Small intestine (tissue), 16 donors: ENCODE data around the gene CDH23. TPM values are rescaled to one million over a fixed set of nuclear protein-coding genes. Genes with fewer than 3 reads are reported as not detected.
A peak's percentile ranks its signal among the peaks of the same experiment; 100 is the strongest.

ENCODE experiments used
- DNase-seq, 2 donors: peaks; one replicate each; pipeline versions ENCODE4 v3.0.0 to v3.0.0-alpha.2; 2013
- FAIRE-seq: peaks from 2 replicates; lab custom pipeline; 2012; peaks lifted over from hg19 to GRCh38; lab: Jason Lieb, UNC
- H3K27ac ChIP-seq, 3 donors: one replicate each; pipeline ENCODE4 v1.5.1; 2013; ENCODE audit warnings: low read length in 2 of 3, mild to moderate bottlenecking in 2 of 3, control low read depth in 1 of 3, inconsistent platforms in 1 of 3, low read depth in 1 of 3, moderate library complexity in 1 of 3
- H3K27me3 ChIP-seq, 3 donors: one replicate each; pipeline ENCODE4 v1.6.1; 2013; ENCODE audit warnings: low read length in 3 of 3, inconsistent platforms in 1 of 3; ENCODE audit not compliant: control insufficient read depth in 3 of 3, insufficient read depth in 3 of 3
- H3K36me3 ChIP-seq, 3 donors: one replicate each; pipeline ENCODE4 v1.6.1; 2013; ENCODE audit warnings: low read length in 3 of 3, inconsistent platforms in 1 of 3, low read depth in 1 of 3, mild to moderate bottlenecking in 1 of 3, moderate library complexity in 1 of 3; ENCODE audit not compliant: control insufficient read depth in 3 of 3, insufficient read depth in 2 of 3
- H3K4me1 ChIP-seq, 3 donors: one replicate each; pipeline ENCODE4 v1.6.1; 2013; ENCODE audit warnings: low read length in 2 of 3, inconsistent platforms in 1 of 3, low read depth in 1 of 3, mild to moderate bottlenecking in 1 of 3, moderate library complexity in 1 of 3; ENCODE audit not compliant: control insufficient read depth in 3 of 3, insufficient read depth in 2 of 3
- H3K4me3 ChIP-seq, 3 donors: one replicate each; pipeline ENCODE4 v1.5.1; 2013; ENCODE audit warnings: low read length in 3 of 3, control low read depth in 1 of 3, inconsistent platforms in 1 of 3, low read depth in 1 of 3, mild to moderate bottlenecking in 1 of 3, moderate library complexity in 1 of 3
- H3K9me3 ChIP-seq, 2 donors: one replicate each; pipeline ENCODE4 v1.6.1; 2013; ENCODE audit warnings: low read depth in 1 of 2, low read length in 1 of 2; ENCODE audit not compliant: control insufficient read depth in 2 of 2, insufficient read depth in 1 of 2
- WGBS, 3 donors: extraction: QIAGEN DNeasy Blood & Tissue Kit; methylation state at CpG; one replicate each; pipeline ENCODE4 v1.1.7; 2013; 5-methylcytosine and 5-hydroxymethylcytosine counted together
- long read RNA-seq, 10 donors: transcript quantifications; one replicate each; lab custom pipeline, GENCODE V29; 2026
- polyA plus RNA-seq, 4 donors: library from polyadenylated mRNA; stranded (reverse) in 3 of 4; unstranded in 1 of 4; fragments of 200-250 nt in 3 of 4; fragments of 120-200 nt in 1 of 4; gene quantifications; one replicate each; pipeline versions ENCODE4 v1.2.1 to v1.2.3, GENCODE V29; 2013
- donor health status: healthy with polysubstance abuse.
- donor health status: control.
- donor health status: control.
- donor health status: Bipolar disorder and iron deficiency.
- donor health status: healthy.

Gene CDH23
- polyA plus RNA-seq: 1 to 10 TPM in 3 of 4 donors, under 1 TPM in 1; 0.89 to 2.5 (median 1.6) TPM
- long read RNA-seq, donor 1, partial matches to known transcripts: 1,443 of 1,465 reads
- long read RNA-seq, donor 1, other reads (novel, unspliced or antisense): 22 of 1,465 reads
- long read RNA-seq, donor 2: 0 reads
- long read RNA-seq, donor 3, partial matches to known transcripts: 1,201 of 1,201 reads
- long read RNA-seq, donor 3, other reads (novel, unspliced or antisense): 0 of 1,201 reads
- long read RNA-seq, donor 4: 0 reads
- long read RNA-seq, donor 5: 0 reads
- long read RNA-seq, donor 6, partial matches to known transcripts: 18 of 31 reads
- long read RNA-seq, donor 6, other reads (novel, unspliced or antisense): 13 of 31 reads
- long read RNA-seq, donor 7: 0 reads
- long read RNA-seq, donor 8: 0 reads
- long read RNA-seq, donor 9: 0 reads
- long read RNA-seq, donor 10, full-length matches to known transcripts: 1 of 1 reads
- long read RNA-seq, donor 10, partial matches to known transcripts: 0 of 1 reads
- long read RNA-seq, donor 10, other reads (novel, unspliced or antisense): 0 of 1 reads

DNA sequence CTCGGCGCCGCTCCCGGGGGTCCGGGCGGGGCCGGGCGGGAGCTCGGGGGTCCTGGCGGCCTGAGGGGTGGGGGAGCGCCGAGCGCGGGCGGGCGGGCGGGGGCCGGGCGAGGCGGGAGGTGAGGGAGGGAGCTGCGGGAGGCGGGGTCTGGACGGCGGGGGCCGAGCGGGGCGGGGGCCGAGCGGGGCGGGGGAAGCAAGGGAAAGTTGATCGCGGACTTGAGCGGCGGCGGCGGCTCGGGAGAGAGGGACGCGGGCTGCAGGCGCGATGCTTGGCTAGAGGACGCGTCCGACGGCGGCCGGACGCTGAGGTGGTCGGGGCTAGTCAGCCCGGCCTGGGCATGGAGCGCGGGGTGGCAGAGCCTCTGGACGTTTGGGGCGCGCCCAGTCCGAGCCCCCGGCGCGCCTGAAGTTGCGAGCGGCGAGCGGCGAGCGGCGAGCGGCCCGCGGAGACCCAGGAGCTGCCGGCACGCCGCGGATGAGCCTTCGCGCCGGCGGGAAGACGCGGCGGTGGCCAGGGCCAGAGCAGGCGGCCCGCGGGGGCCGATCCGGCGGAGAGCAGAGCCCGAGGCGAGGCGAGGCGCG, at the start of gene CDH23:
TSS of gene CDH23 (plus strand) at position 210 of the 585 bp plus-strand sequence. CDS start 42,912 bp downstream, outside the sequence.
- DNase-seq: peak in 1 of 2 donors; percentile 52
- FAIRE-seq: no peak
- no peaks in the 10 kb centered on the region for H3K36me3 ChIP-seq
- peak within 1 kb of the TSS in 2 of 3 donors; percentile 7 to 23 for H3K4me3 ChIP-seq
- H3K27ac ChIP-seq: no peak within 1 kb of the TSS
- 0 to 1% (median 1%) methylated on average over 17 to 91 of the region's 91 CpGs for WGBS, 3 donors
- H3K9me3 ChIP-seq: no peaks in the 10 kb centered on the region
- H3K4me1 ChIP-seq: peaks cover 0 to 9% (median 0%) of the 10 kb centered on the region in 3 donors
- peaks cover 3 to 45% (median 32%) of the 10 kb centered on the region in 3 donors for H3K27me3 ChIP-seq

GRCh38 chr10:71347587-71348395, 48.9 kb upstream of the CDH23 start:
- H3K4me1 ChIP-seq: peaks cover 0 to 30% (median 0%) of the 10 kb centered on the region in 3 donors
- H3K27me3 ChIP-seq: no peaks in the 10 kb centered on the region
- DNase-seq (peak in 1 of 2 donors; percentile 21), FAIRE-seq (no peak)
- WGBS, 3 donors: 80 to 85% (median 84%) methylated on average over 14 of the region's 14 CpGs
- H3K9me3 ChIP-seq: peaks cover 0 to 6% of the 10 kb centered on the region in 2 donors
- H3K36me3 ChIP-seq: peaks cover 0 to 65% (median 0%) of the 10 kb centered on the region in 3 donors
- H3K4me3 ChIP-seq: no peak overlapping the region
- no peak overlapping the region for H3K27ac ChIP-seq

- Histone ChIP-seq H3K36me3 (peaks cover 0 to 72% (median 0%) of the 10 kb centered on the region in 3 donors), H3K4me3 (no peak overlapping the region), H3K27ac (no peak overlapping the region), H3K27me3 (no peaks in the 10 kb centered on the region), H3K9me3 (peaks cover 0 to 6% of the 10 kb centered on the region in 2 donors), H3K4me1 (peaks cover 0 to 20% (median 0%) of the 10 kb centered on the region in 3 donors)
- no peak for FAIRE-seq
- WGBS, 3 donors: 84 to 100% (median 94%) methylated on average over 1 of the region's 1 CpG
- DNase-seq: no peak
Measured at GRCh38 chr10:71348850-71349249, 47.9 kb upstream of the CDH23 start.

DNA sequence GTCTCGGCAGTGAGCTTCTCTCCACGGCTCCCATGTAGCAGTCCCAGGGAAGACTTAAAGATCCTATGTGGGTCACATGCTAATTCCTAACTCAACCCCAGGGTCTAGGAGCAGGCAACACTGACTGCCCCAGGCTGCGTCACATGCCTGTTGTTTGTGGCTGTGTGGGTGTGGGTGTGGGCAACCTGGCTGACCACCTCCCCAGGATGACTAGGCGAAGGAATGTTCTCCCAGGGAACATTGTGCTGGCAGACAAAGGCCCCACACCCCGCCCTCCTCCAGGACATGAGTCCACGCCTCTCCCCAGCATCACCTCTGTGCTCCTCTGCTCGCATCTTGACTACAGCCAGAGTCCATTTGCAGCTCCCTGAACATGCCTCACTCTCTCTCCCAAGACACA, 47.3 kb upstream of the CDH23 start:
- Histone ChIP-seq H3K9me3 (peaks cover 0 to 6% of the 10 kb centered on the region in 2 donors), H3K36me3 (peaks cover 0 to 72% (median 0%) of the 10 kb centered on the region in 3 donors), H3K4me3 (no peak overlapping the region), H3K27ac (no peak overlapping the region), H3K4me1 (peaks cover 0 to 14% (median 0%) of the 10 kb centered on the region in 3 donors), H3K27me3 (no peaks in the 10 kb centered on the region)
- no peak for DNase-seq
- 92 to 95% (median 92%) methylated on average over 7 of the region's 7 CpGs for WGBS, 3 donors
- no peak for FAIRE-seq

DNA sequence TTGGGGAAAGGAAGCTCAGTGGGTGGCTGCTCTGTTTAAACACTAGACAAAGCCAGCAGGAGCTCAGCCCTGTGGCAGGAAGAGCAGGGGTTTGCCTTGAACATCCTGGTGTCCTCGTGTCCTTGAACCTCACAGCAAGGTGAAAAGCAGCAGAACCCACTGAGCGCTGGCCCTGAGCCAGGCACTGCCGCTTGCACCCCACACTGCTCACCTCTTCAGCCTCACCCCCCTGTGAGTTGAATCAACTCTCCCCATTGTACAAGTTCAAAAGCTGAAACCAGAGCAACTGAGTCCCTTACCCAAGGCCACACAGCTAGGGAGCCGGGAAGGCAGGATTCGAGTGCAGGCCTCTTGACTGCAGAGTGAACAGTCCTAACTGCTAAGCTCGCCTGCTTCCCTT, 45.6 kb upstream of the CDH23 start:
- no peaks in the 10 kb centered on the region for H3K4me1 ChIP-seq
- H3K9me3 ChIP-seq: peaks cover 0 to 6% of the 10 kb centered on the region in 2 donors
- peaks cover 0 to 79% (median 0%) of the 10 kb centered on the region in 3 donors for H3K36me3 ChIP-seq
- 78 to 90% (median 81%) methylated on average over 6 of the region's 6 CpGs for WGBS, 3 donors
- no peaks in the 10 kb centered on the region for H3K27me3 ChIP-seq
- DNase-seq (no peak), FAIRE-seq (no peak)
- no peak overlapping the region for H3K4me3 ChIP-seq
- H3K27ac ChIP-seq: no peak overlapping the region

DNA sequence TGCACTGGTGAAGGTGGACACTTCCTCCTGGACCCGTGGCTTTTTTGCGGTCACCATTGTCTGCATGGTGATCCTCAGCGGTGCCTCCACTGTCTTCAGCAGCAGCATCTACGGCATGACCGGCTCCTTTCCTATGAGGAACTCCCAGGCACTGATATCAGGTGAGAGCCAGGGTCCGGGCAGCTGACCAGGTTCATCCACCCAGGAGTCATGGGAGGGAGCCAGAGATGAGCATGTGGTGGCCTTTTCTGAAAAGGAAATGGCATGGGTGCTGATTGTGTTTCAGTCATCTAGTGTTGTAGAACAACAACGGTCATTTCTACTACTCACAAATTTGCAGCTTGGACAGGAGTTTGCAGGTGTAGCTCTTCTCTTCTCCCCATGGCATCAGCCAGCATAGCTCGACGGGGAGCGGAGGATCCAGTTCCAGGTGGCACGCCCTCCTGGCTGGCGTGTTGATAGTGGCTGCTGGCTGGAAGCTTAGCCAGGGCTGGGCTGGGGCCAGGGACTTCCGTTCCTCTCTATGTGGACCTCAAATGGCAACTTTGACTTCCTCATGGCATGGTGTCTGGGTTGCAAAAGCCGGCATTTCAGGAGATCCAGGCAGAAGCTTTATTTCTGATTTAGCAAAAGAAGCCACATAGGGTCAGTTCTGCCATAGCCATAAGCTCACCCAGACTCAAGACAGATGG, 44.9 kb upstream of the CDH23 start:
- H3K4me3 ChIP-seq: no peak overlapping the region
- peaks cover 0 to 81% (median 0%) of the 10 kb centered on the region in 3 donors for H3K36me3 ChIP-seq
- peak in 1 of 2 donors; percentile 38 for DNase-seq
- H3K9me3 ChIP-seq: peaks cover 0 to 6% of the 10 kb centered on the region in 2 donors
- no peaks in the 10 kb centered on the region for H3K27me3 ChIP-seq
- WGBS, 3 donors: 43 to 77% (median 64%) methylated on average over 14 of the region's 14 CpGs
- no peak for FAIRE-seq
- no peak overlapping the region for H3K27ac ChIP-seq
- no peaks in the 10 kb centered on the region for H3K4me1 ChIP-seq

DNA sequence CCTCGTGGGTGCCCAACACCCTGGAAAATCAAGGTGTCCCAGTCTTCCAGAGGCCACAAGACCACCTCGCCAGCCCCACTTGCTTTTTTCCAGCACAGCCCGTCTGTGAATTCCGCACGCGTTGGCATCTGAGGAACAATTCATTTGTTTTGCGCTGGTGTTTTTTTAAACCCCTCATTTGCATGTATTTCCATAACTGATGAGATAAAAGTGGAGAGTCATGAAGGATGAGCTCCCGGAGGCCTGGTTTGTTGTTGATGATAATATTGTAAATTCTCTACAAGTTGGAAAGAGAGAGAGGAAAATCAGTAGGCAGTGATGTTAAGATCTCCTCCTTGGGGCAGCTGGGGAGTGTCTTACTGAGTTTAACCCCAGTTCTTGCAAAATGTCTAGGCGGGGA, 43.1 kb upstream of the CDH23 start:
- DNase-seq: no peak
- Histone ChIP-seq H3K4me1 (no peaks in the 10 kb centered on the region), H3K9me3 (peaks cover 0 to 2% of the 10 kb centered on the region in 2 donors), H3K27me3 (no peaks in the 10 kb centered on the region), H3K4me3 (no peak overlapping the region), H3K27ac (no peak overlapping the region), H3K36me3 (peaks cover 0 to 84% (median 0%) of the 10 kb centered on the region in 3 donors)
- no peak for FAIRE-seq
- 72 to 81% (median 74%) methylated on average over 9 of the region's 9 CpGs for WGBS, 3 donors
